Measurements from ENCODE around the gene CHST8.

- no peak for TF ChIP-seq CTCF (IDR thresholded peaks at IDR 0.05)
- TF ChIP-seq POLR2AphosphoS5 (IDR thresholded peaks at IDR 0.05): no peak
- no peak for TF ChIP-seq EP300 (IDR thresholded peaks at IDR 0.05; ENCODE audit: low read depth)
Measured at GRCh38 chr19:33784432-33784831, 162.7 kb downstream of the CHST8 start.
